Vagina (tissue), 2 donors: Measurements from ENCODE around the gene TMEM240.
"Not testable (repeated sequence)": the region's sequence is repeated elsewhere in the genome, so short reads cannot be mapped to it uniquely, and the experiment has no call there.

Experiments
- POLR2A ChIP-seq, 2 donors: fragments of 450-650 bp; IDR thresholded peaks; one replicate each; pipeline ENCODE4 v1.6.1; 2017; ENCODE audit warnings: antibody characterized with exemption in 2 of 2, mild to moderate bottlenecking in 2 of 2, moderate library complexity in 2 of 2
- POLR2AphosphoS5 ChIP-seq, 2 donors: sonication (generic); formaldehyde crosslinking; IDR thresholded peaks; one replicate each; pipeline ENCODE4 v1.9.0; 2017; ENCODE audit warnings: antibody characterized with exemption in 2 of 2, mild to moderate bottlenecking in 2 of 2, low read depth in 1 of 2; ENCODE audit not compliant: insufficient read depth in 1 of 2
- TF ChIP-seq, protein P1 (sequence below), 3 experiments: fragments of 450-650 bp in 2 of 3; fragments of 200-600 bp in 1 of 3; sonication (generic) in 1 of 3; IDR thresholded peaks; one replicate each; pipeline ENCODE4 v1.5.1; 2017 to 2019; ENCODE audit warnings: antibody characterized with exemption in 3 of 3, mild to moderate bottlenecking in 2 of 3, moderate library complexity in 2 of 3

DNA sequence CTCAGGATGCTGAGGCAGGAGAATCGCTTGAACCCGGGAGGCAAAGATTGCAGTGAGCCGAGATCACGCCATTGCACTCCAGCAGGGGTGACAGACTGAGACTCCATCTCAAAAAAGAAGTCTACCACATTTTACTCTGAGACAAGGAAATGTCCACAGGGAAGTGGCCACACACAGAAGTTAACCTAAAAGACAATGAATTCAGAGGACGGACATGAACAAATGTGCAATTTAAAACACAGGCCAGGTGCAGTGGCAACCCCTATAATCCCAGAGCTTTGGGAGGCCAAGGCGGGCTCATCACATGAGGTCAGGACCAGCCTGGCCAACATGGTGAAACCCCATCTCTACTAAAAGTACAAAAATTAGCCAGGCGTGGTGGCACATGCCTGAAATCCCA, 17.3 kb upstream of the TMEM240 start:
- not testable (repeated sequence) for TF ChIP-seq POLR2A (IDR thresholded peaks at IDR 0.05); POLR2AphosphoS5 (IDR thresholded peaks at IDR 0.05; ENCODE audit: insufficient read depth in 1 of 2, low read depth in 1 of 2)
- TF ChIP-seq, protein P1, sequence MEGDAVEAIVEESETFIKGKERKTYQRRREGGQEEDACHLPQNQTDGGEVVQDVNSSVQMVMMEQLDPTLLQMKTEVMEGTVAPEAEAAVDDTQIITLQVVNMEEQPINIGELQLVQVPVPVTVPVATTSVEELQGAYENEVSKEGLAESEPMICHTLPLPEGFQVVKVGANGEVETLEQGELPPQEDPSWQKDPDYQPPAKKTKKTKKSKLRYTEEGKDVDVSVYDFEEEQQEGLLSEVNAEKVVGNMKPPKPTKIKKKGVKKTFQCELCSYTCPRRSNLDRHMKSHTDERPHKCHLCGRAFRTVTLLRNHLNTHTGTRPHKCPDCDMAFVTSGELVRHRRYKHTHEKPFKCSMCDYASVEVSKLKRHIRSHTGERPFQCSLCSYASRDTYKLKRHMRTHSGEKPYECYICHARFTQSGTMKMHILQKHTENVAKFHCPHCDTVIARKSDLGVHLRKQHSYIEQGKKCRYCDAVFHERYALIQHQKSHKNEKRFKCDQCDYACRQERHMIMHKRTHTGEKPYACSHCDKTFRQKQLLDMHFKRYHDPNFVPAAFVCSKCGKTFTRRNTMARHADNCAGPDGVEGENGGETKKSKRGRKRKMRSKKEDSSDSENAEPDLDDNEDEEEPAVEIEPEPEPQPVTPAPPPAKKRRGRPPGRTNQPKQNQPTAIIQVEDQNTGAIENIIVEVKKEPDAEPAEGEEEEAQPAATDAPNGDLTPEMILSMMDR (IDR thresholded peaks at IDR 0.05), result not testable (repeated sequence)
